NCI-H510A treated with DMSO at 0.1 percent for 48 hours (cell line): ENCODE results near the gene GPC3.

ENCODE experiments used
- DNase-seq: peaks from one replicate; lab custom pipeline; 2025; lab: John Stamatoyannopoulos, UW

Gene GPC3

DNA sequence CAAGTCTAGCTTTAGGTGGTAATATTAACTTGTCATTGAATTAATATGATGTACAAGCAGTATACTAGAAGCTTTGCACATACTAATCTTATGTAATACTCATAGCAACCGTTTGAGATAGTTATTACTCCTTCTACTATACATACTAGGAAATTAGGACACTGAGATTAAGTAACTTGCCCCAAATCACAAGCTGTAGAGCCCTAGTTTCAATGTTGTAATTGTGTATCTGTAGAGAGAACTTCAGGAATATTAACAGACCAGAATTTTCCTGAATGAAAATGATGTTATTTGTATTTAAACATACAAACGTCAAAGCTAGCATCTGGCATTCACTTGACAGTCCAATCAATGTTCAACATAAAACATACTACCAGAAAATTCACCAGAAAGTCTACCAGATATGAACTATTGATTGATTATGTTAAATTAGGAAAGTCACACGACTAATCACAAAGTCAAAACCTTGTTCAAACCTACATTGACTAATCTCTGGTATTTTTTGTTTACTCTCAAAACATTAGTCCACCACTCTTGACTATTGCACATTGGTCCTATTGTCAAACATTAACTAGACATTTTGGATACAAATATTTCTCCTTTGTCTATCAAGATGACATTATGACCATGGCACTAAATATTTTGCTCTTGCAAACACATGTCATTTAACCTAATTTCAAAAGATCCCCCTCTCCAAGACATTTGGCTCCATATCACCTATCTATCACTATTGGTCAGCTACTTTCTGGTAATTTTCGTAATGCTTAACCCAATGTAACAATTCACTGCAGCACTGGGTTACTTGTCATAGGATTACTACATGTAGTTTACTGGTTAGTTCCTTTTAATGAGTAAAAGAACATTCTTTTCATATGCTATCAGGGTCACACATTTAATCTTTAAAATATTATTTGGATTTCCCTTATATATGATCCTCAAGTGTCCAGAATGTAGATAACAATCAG is 100.7 kb downstream of the GPC3 start:
- DNase-seq = no peak

DNA sequence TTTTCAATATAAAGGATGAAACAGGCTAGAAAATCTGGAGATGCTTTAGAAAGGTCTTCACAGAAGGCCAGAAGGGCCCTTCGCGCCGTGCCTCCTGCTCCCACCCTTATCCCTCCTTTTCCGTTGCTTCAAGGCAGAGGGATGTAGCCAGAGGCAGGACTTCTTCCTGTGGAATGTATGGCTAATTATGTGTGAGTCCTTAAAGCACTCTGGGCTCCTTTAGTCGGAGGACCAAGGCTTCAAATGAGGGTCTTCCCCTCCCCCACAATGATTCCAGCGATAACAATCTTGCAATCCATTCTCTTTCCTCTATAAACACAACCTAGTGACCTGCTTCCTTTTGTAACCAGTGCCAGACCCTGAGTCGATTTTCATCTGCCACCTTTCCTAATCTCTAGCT is 103.5 kb downstream of the GPC3 start:
- DNase-seq = no peak

DNA sequence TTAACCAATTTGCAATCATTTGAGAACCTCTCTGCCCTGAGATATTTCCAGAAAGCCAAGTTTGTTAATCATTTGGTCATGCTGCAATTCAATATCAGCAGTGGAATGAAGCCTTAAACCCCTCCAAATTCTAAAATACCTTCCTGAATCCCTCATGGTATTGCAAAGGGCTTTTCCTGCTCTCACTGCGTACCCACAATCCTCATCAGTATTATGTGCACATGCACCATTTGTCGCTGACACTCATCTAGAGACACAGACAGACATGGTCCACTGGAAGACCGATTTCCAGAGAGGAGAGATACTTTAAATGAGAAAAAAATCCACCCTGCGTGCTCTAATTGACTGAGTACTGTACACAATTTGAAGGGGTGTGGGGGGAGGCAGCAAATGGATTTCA is 104.4 kb downstream of the GPC3 start:
- DNase-seq = no peak

DNA sequence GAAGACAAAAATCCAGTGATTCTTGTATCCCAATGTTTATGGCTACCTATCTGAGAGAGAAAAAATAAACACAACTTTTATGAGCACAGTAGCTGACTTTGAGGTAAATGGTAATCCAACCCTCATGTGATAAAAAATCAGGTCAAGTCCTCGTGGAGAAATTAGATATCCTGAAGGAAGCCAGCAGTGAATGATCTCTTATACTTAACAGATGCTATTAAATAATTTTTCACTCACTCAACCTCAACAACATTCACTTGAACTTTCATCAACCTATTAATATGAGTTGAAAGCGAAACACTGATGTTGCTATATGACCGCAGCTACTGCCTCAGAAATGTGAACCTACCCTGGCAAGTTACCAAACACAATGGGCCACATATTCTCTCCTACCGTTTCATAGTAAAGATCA is 105.4 kb downstream of the GPC3 start:
- DNase-seq = peak; percentile 6

DNA sequence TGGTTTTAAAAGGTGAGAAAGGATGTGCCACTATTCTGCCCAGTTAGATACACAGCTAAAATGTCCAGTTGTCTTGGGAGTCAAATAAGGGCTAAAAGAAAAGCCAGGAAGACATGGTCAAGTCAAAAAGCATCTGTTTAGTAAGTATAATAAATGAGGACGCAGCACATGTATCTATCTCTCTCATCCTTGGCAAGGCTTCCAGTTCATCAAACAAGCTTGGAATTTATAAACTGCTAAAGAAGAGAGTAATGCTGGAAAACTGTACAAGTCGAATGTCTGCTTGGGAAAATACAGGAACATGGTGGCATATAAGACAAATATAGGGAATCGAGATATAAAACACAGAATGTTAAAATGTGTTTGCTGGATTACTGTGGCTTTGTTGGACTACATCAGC is 106.7 kb downstream of the GPC3 start:
- no peak for DNase-seq

- no peak for DNase-seq
These were observed 108.7 kb downstream of the GPC3 start for GRCh38 chrX:133876646-133877045.

DNA sequence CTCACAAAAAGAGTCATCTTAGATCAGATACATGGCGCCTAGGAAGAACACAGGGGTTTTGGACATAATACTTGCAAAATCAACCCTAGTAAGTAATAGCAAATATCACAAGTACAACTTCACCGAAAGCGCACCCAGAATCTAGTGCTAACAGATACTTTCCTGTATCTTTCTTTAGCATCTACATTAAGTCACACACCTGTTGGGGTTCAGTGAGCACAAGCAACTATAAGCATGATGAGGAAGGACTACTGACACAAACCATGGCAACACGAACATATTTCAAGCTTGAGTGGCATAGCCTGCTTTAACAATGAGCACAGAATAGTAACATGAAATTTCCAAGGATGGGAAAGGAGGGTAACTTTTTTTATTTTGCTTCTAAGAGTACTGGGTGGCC is 116.1 kb downstream of the GPC3 start:
- DNase-seq = no peak

GRCh38 chrX:133868682-133869081 is 116.7 kb downstream of the GPC3 start:
- no peak for DNase-seq

GRCh38 chrX:133868250-133868649 is 117.1 kb downstream of the GPC3 start:
- DNase-seq = no peak

DNA sequence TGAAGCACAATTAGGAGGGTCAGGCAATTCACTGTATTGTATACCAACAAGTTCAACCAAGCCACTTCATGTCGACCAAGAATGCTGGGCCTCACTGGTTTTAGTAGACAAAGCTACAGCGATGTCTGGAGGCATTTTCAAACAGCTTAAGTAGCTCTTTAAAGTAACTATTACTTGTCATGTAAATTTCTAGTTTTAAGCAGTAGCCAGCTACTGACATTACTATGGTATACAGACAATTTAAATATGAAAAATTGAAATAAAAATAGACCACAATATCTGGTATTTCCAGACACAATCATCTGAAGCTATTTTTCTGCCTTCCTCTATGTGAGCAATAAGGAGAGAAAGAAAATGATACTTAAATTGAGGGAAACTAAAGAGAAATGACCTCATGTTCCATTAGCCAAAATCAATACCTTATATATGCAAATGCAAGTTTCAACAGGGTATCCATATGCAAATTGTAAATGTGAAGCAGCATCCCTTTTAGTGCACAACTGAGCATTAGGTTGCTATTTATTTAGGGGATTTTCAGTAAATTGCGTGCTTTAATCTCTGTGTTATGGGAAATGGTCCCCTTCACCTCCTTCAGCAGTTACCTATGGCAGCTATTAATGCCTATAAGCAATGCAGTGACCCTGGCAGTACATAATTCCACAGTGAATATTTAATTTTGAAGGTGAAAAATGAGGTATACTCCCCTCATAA is 119.5 kb downstream of the GPC3 start:
- DNase-seq = no peak

DNA sequence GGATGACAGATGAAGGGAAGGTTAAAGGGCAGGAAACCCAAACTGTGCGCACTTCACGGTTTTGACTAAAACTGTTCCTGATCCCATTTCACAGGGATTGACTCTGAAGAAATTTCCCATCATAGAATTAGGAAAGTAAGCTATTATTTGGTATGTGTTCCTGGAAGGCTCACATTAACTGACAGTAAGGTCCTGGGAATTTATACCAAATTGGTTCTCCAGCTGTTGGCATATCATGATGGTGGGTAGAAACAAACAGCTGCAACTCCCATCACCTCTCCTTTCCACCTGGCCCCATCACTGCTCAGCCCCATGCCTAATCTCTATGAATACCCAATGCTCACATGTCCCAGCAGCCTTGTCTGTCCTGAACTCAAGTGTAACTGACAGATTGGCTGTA is 121.2 kb downstream of the GPC3 start:
- no peak for DNase-seq

- peak; percentile 76 for DNase-seq
These were observed 125.5 kb downstream of the GPC3 start for GRCh38 chrX:133859860-133860259.

- DNase-seq = peak; percentile 76
These were observed 126.1 kb downstream of the GPC3 start for GRCh38 chrX:133859336-133859735.

GRCh38 chrX:133857640-133858269 is 127.6 kb downstream of the GPC3 start:
- peak; percentile 17 for DNase-seq

DNA sequence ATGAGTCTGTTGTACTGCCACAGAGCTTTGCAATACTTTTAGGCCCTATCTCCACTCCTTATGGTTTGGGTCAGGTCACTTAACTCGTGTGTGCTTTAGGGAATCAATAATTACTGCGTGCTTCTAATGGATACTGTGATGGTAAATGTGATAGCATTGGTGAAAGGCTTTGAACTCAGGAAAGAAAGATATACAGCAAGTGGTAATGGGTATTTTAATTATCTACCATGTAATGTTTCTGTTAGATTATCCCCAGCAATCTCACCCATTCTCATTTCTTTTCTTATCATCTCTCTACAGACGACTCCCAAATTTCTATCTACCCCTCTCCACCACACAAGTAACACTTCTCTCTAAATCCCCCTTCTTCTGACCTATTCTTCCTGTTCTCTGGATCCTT is 128.6 kb downstream of the GPC3 start:
- DNase-seq = no peak

DNA sequence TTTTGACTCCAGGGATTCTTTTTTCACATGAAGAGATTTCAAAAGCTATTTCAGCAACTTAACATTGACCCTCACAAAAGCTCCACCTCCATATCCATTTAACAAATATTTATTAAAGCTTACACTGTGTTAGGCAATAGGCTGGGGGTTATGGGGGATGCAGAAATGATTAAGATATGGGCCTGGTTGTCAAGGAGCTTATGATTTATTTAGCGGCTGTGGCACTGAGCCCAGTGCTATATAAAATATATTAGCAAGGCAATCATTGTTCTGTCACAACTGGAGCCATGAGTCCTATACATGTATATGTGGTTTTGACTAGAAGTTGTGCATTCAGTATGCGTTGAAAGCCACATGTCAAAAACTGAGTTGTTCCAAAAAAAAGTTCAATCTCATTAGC is 131.1 kb downstream of the GPC3 start:
- DNase-seq = no peak

DNA sequence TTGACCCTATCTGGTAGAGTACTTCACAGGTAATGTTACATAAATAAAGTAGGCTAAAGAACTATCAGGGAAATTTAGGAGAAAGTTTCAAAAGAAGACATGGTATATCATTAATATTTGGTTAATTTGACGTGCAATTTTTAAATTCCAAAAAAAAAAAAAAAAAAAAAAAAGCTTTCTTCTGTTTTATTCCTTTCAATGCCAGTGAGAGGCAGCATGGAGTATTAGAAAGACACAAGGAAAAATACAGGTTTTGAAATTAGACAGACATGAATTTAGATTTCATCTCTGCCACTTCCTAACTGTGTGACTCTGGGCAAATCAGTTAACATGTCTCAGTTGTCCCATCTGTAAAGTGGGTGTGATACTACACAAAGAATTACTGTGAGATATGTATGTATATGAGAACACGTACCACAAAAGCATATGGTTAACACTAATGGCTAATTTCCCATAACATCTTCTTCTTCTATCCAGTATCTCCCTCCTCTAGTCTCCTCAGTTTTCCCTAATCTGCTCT is 132.5 kb downstream of the GPC3 start:
- no peak for DNase-seq

- no peak for DNase-seq
These were observed 133.0 kb downstream of the GPC3 start for GRCh38 chrX:133852401-133852800.

DNA sequence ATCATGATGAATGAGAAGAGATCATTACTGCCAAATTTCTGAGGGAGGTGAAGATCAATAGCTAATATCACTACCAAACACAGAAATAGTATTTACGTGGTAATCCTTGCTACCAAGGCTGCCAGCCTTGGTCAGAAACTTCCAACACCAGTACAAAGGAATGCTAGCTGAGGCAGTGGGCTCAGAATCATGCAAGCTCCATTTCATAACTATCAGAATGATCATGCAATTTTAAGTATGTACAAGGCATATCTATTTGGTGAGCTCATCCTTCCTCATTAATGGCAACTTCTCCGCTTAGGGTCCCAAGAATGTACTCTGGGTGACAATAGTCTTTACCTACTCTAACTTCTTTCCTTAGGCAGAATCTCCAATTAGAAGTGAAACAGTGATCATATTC is 135.0 kb downstream of the GPC3 start:
- no peak for DNase-seq

- no peak for DNase-seq
These were observed 135.7 kb downstream of the GPC3 start for GRCh38 chrX:133849676-133850075.

DNA sequence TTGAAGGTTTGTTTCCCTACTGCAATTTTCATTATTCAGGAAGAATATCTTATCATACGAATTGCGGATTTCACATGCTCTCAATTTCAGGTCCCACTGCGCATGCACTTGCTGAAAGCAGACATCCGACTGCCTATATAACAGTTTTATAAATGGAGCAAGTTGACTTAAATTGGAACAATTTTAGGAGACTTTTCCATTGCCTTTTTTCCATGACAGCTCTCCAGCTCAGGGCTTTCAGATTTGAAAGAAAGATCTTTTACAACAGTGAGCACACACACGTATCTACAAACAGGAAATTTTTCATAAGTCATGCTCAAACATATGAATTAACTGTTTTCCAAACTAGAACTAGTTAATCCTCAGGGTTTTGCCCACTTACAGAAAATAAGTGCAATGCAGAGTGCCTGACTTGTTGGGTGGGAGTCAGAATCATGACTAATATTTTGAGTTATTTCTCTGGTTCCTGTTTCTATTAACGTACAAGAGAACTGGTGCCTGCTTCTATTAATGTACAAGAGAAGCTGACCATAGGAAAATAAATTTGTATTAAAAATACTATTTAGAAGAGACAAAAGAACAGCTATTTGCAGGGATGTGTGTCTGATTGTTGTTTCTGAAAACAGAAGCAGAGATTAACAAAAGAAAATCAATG is 137.9 kb downstream of the GPC3 start:
- DNase-seq = no peak

DNA sequence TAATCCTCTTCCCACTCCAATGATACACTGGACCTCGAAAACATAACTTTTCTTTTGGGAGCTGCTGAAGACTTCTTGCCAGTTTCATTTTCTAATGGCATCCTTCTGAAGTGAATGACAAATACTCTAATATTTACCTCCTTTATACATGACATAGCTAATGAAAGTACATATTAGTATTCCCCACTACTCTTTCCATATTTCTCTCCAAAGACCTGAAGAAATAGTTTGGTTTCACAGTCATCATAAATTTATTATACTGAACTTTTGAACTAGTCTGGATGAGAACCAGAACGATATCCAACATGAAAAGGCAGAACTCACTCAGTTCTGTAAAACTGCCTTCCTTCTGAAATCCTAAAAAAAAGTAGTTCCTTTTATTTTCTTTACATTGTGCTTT is 139.1 kb downstream of the GPC3 start:
- DNase-seq = no peak
